Peyer's patch (tissue), 4 donors: Measurements from ENCODE around the gene RMND5B.

Source experiments
- POLR2A ChIP-seq, 2 donors: fragments of 450-650 bp; IDR thresholded peaks; one replicate each; pipeline ENCODE4 v1.5.1; 2017; ENCODE audit warnings: antibody characterized with exemption in 2 of 2, mild to moderate bottlenecking in 2 of 2, moderate library complexity in 2 of 2
- TF ChIP-seq, protein P1 (sequence below), 6 experiments: fragments of 450-650 bp in 4 of 6; fragments of 200-600 bp in 2 of 6; sonication (generic) in 1 of 6; IDR thresholded peaks; one replicate each; pipeline ENCODE4 v1.5.1; 2017 to 2019; ENCODE audit warnings: antibody characterized with exemption in 6 of 6, mild to moderate bottlenecking in 3 of 6, moderate library complexity in 1 of 6

GRCh38 chr5:178114325-178115135 lies 16.3 kb upstream of the RMND5B start:
- TF ChIP-seq, protein P1, sequence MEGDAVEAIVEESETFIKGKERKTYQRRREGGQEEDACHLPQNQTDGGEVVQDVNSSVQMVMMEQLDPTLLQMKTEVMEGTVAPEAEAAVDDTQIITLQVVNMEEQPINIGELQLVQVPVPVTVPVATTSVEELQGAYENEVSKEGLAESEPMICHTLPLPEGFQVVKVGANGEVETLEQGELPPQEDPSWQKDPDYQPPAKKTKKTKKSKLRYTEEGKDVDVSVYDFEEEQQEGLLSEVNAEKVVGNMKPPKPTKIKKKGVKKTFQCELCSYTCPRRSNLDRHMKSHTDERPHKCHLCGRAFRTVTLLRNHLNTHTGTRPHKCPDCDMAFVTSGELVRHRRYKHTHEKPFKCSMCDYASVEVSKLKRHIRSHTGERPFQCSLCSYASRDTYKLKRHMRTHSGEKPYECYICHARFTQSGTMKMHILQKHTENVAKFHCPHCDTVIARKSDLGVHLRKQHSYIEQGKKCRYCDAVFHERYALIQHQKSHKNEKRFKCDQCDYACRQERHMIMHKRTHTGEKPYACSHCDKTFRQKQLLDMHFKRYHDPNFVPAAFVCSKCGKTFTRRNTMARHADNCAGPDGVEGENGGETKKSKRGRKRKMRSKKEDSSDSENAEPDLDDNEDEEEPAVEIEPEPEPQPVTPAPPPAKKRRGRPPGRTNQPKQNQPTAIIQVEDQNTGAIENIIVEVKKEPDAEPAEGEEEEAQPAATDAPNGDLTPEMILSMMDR (IDR thresholded peaks at IDR 0.05), result no peak
- TF ChIP-seq POLR2A (IDR thresholded peaks at IDR 0.05), result no peak
